ENCODE measurements around the gene BDKRB2.

- no peak for TF ChIP-seq POLR2A (IDR thresholded peaks at IDR 0.05)
- peak; percentile 76 to 93 (median 82) for TF ChIP-seq CTCF (IDR thresholded peaks at IDR 0.05)
- no peak for TF ChIP-seq POLR2AphosphoS5 (IDR thresholded peaks at IDR 0.05)
Measured at GRCh38 chr14:96275177-96276112, 70.8 kb downstream of the BDKRB2 start.
